IPS-20b (cell line): ENCODE results near the gene AZIN2.
"Not testable (repeated sequence)": the region's sequence is repeated elsewhere in the genome, so short reads cannot be mapped to it uniquely, and the experiment has no call there.

Source experiments
- H3K27ac ChIP-seq: one replicate; pipeline ENCODE4 v1.5.1; 2013; ENCODE audit warnings: low read length
- H3K27me3 ChIP-seq: 2 replicates; pipeline ENCODE4 v1.6.1; 2013; ENCODE audit warnings: mild to moderate bottlenecking, low read length, inconsistent platforms; ENCODE audit not compliant: insufficient read depth
- H3K36me3 ChIP-seq: 2 replicates; pipeline ENCODE4 v1.6.1; 2013; ENCODE audit warnings: low read depth, mild to moderate bottlenecking, inconsistent platforms, low read length, moderate library complexity; ENCODE audit not compliant: insufficient read depth
- H3K4me1 ChIP-seq: 2 replicates; pipeline ENCODE4 v1.6.1; 2013; ENCODE audit warnings: mild to moderate bottlenecking, control low read depth, inconsistent platforms, low read length, moderate library complexity; ENCODE audit not compliant: insufficient read depth
- H3K4me3 ChIP-seq: 2 replicates; pipeline ENCODE4 v1.5.1; 2013; ENCODE audit warnings: mild to moderate bottlenecking, low read length, inconsistent platforms
- H3K9ac ChIP-seq: 2 replicates; pipeline ENCODE4 v1.6.1; 2013; ENCODE audit warnings: low read depth, mild to moderate bottlenecking, inconsistent platforms, low read length, moderate library complexity
- H3K9me3 ChIP-seq: 2 replicates; pipeline ENCODE4 v1.6.1; 2013; ENCODE audit warnings: mild to moderate bottlenecking, low read depth, low read length, inconsistent platforms; ENCODE audit not compliant: insufficient read depth

Gene AZIN2

GRCh38 chr1:33097137-33097611 lies 16.2 kb downstream of the AZIN2 start:
- H3K27ac ChIP-seq = no peak overlapping the region
- H3K4me3 ChIP-seq = no peak overlapping the region
- H3K9me3 ChIP-seq = no peaks in the 10 kb centered on the region
- peaks cover 6% of the 10 kb centered on the region; the same call in 1 of the 2 replicates for H3K4me1 ChIP-seq
- H3K36me3 ChIP-seq = no peaks in the 10 kb centered on the region
- no peak overlapping the region for H3K9ac ChIP-seq
- no peaks in the 10 kb centered on the region for H3K27me3 ChIP-seq

- H3K27me3 ChIP-seq = no peaks in the 10 kb centered on the region
- no peaks in the 10 kb centered on the region for H3K9me3 ChIP-seq
- no peak overlapping the region for H3K4me3 ChIP-seq
- H3K9ac ChIP-seq = no peak overlapping the region
- H3K36me3 ChIP-seq = no peaks in the 10 kb centered on the region
- H3K4me1 ChIP-seq = peaks cover 6% of the 10 kb centered on the region; the same call in 1 of the 2 replicates
- no peak overlapping the region for H3K27ac ChIP-seq
These were observed 16.8 kb downstream of the AZIN2 start for GRCh38 chr1:33097762-33098161.

- Histone ChIP-seq H3K4me3 (no peak overlapping the region), H3K36me3 (no peaks in the 10 kb centered on the region), H3K27me3 (no peaks in the 10 kb centered on the region), H3K9me3 (no peaks in the 10 kb centered on the region), H3K4me1 (peaks cover 6% of the 10 kb centered on the region; the same call in 1 of the 2 replicates), H3K9ac (no peak overlapping the region), H3K27ac (no peak overlapping the region)
These were observed 17.4 kb downstream of the AZIN2 start for GRCh38 chr1:33098371-33098770.

- H3K27ac ChIP-seq = no peak overlapping the region
- no peak overlapping the region for H3K4me3 ChIP-seq
- H3K9me3 ChIP-seq = no peaks in the 10 kb centered on the region
- H3K27me3 ChIP-seq = no peaks in the 10 kb centered on the region
- peaks cover 6% of the 10 kb centered on the region; the same call in 1 of the 2 replicates for H3K4me1 ChIP-seq
- no peaks in the 10 kb centered on the region for H3K36me3 ChIP-seq
- H3K9ac ChIP-seq = no peak overlapping the region
These were observed 18.6 kb downstream of the AZIN2 start for GRCh38 chr1:33099290-33100118.

GRCh38 chr1:33100119-33100415 lies 19.1 kb downstream of the AZIN2 start:
- H3K36me3 ChIP-seq, H3K4me1 ChIP-seq, H3K9ac ChIP-seq, H3K27me3 ChIP-seq, H3K4me3 ChIP-seq, H3K27ac ChIP-seq, H3K9me3 ChIP-seq: not testable (repeated sequence)

- Histone ChIP-seq H3K9ac (no peak overlapping the region), H3K27me3 (no peaks in the 10 kb centered on the region), H3K36me3 (no peaks in the 10 kb centered on the region), H3K4me1 (no peaks in the 10 kb centered on the region), H3K4me3 (no peak overlapping the region), H3K27ac (no peak overlapping the region), H3K9me3 (no peaks in the 10 kb centered on the region)
These were observed 29.5 kb downstream of the AZIN2 start for GRCh38 chr1:33110477-33110876.

GRCh38 chr1:33111965-33112364 lies 31.0 kb downstream of the AZIN2 start:
- H3K27ac ChIP-seq = no peak overlapping the region
- no peaks in the 10 kb centered on the region for H3K9me3 ChIP-seq
- no peaks in the 10 kb centered on the region for H3K36me3 ChIP-seq
- H3K4me3 ChIP-seq = no peak overlapping the region
- H3K27me3 ChIP-seq = no peaks in the 10 kb centered on the region; the same call in 1 of the 2 replicates
- no peak overlapping the region for H3K9ac ChIP-seq
- H3K4me1 ChIP-seq = no peaks in the 10 kb centered on the region

GRCh38 chr1:33117440-33118085 lies 36.6 kb downstream of the AZIN2 start:
- H3K27ac ChIP-seq = no peak overlapping the region
- no peaks in the 10 kb centered on the region for H3K36me3 ChIP-seq
- H3K9me3 ChIP-seq = no peaks in the 10 kb centered on the region
- H3K27me3 ChIP-seq = peaks cover 19% of the 10 kb centered on the region; the same call in 1 of the 2 replicates
- no peak overlapping the region for H3K4me3 ChIP-seq
- no peak overlapping the region for H3K9ac ChIP-seq
- H3K4me1 ChIP-seq = no peaks in the 10 kb centered on the region

GRCh38 chr1:33118274-33118673 lies 37.3 kb downstream of the AZIN2 start:
- H3K27me3 ChIP-seq = peaks cover 26% of the 10 kb centered on the region
- H3K4me3 ChIP-seq = no peak overlapping the region
- no peaks in the 10 kb centered on the region for H3K36me3 ChIP-seq
- H3K27ac ChIP-seq = no peak overlapping the region
- no peaks in the 10 kb centered on the region for H3K9me3 ChIP-seq
- H3K9ac ChIP-seq = no peak overlapping the region
- no peaks in the 10 kb centered on the region for H3K4me1 ChIP-seq

GRCh38 chr1:33119050-33119449 lies 38.1 kb downstream of the AZIN2 start:
- Histone ChIP-seq H3K9ac (no peak overlapping the region), H3K9me3 (no peaks in the 10 kb centered on the region), H3K4me1 (no peaks in the 10 kb centered on the region), H3K4me3 (no peak overlapping the region), H3K27ac (no peak overlapping the region), H3K36me3 (no peaks in the 10 kb centered on the region), H3K27me3 (peaks cover 28% of the 10 kb centered on the region)

- Histone ChIP-seq H3K4me3 (no peak overlapping the region; the same call in 1 of the 2 replicates), H3K9ac (no peak overlapping the region), H3K4me1 (no peaks in the 10 kb centered on the region), H3K27me3 (peaks cover 28% of the 10 kb centered on the region), H3K27ac (no peak overlapping the region), H3K36me3 (no peaks in the 10 kb centered on the region), H3K9me3 (no peaks in the 10 kb centered on the region)
These were observed 38.7 kb downstream of the AZIN2 start for GRCh38 chr1:33119532-33120217.
